GM12892 (cell line): ENCODE results near the gene SMOC2.

Experiments
- DNase-seq: peaks from one replicate; pipeline ENCODE4 v3.0.0; 2011; ENCODE audit not compliant: insufficient read length
- FAIRE-seq: peaks from 2 replicates; lab custom pipeline; 2011; peaks lifted over from hg19 to GRCh38; lab: Jason Lieb, UNC
- POLR2A ChIP-seq: IDR thresholded peaks from 2 replicates; pipeline ENCODE4 v1.6.1; 2011; ENCODE audit warnings: low read depth, low read length, control low read depth
- POLR2AphosphoS5 ChIP-seq: IDR thresholded peaks from 2 replicates; pipeline ENCODE4 v1.6.1; 2011; ENCODE audit warnings: low read depth, low read length, control low read depth
- TAF1 ChIP-seq: IDR thresholded peaks from 2 replicates; pipeline ENCODE4 v1.6.1; 2011; ENCODE audit warnings: low read depth, mild to moderate bottlenecking, control low read depth, low read length, borderline replicate concordance

SMOC2 gene

GRCh38 chr6:168479421-168479820, 38.4 kb downstream of the SMOC2 start:
- FAIRE-seq = no peak
- DNase-seq = no peak
- TF ChIP-seq TAF1 = no peak
- no peak for TF ChIP-seq POLR2A
- no peak for TF ChIP-seq POLR2AphosphoS5

- FAIRE-seq (no peak), DNase-seq (no peak)
- TF ChIP-seq TAF1 = no peak
Measured at GRCh38 chr6:168480481-168480880, 39.5 kb downstream of the SMOC2 start.

GRCh38 chr6:168485818-168486217, 44.8 kb downstream of the SMOC2 start:
- TF ChIP-seq TAF1 (no peak), POLR2A (no peak), POLR2AphosphoS5 (no peak)
- FAIRE-seq = no peak
- DNase-seq = no peak

- TF ChIP-seq TAF1 = no peak
- TF ChIP-seq POLR2A = no peak
- TF ChIP-seq POLR2AphosphoS5 = no peak
- no peak for FAIRE-seq
- no peak for DNase-seq
Measured at GRCh38 chr6:168490757-168491156, 49.8 kb downstream of the SMOC2 start.

GRCh38 chr6:168493976-168494375, 53.0 kb downstream of the SMOC2 start:
- TF ChIP-seq POLR2AphosphoS5 = no peak
- no peak for TF ChIP-seq POLR2A
- TF ChIP-seq TAF1 = no peak
- DNase-seq = no peak
- FAIRE-seq = no peak

- TF ChIP-seq POLR2A (no peak), TAF1 (no peak)
- FAIRE-seq = no peak
- no peak for DNase-seq
Measured at GRCh38 chr6:168494726-168495125, 53.7 kb downstream of the SMOC2 start.

GRCh38 chr6:168495133-168495532, 54.1 kb downstream of the SMOC2 start:
- DNase-seq = no peak
- TF ChIP-seq TAF1 (no peak), POLR2A (no peak), POLR2AphosphoS5 (no peak)
- no peak for FAIRE-seq

GRCh38 chr6:168495636-168496035, 54.7 kb downstream of the SMOC2 start:
- TF ChIP-seq POLR2A (no peak), TAF1 (no peak), POLR2AphosphoS5 (no peak)
- FAIRE-seq (no peak), DNase-seq (no peak)

GRCh38 chr6:168496139-168496996, 55.4 kb downstream of the SMOC2 start:
- TF ChIP-seq POLR2AphosphoS5 = no peak
- TF ChIP-seq TAF1 = no peak
- TF ChIP-seq POLR2A = no peak
- FAIRE-seq = no peak
- no peak for DNase-seq

- FAIRE-seq (no peak), DNase-seq (no peak)
- TF ChIP-seq POLR2AphosphoS5 (no peak), POLR2A (no peak), TAF1 (no peak)
Measured at GRCh38 chr6:168496997-168497331, 56.0 kb downstream of the SMOC2 start.

GRCh38 chr6:168497381-168497780, 56.4 kb downstream of the SMOC2 start:
- DNase-seq (no peak), FAIRE-seq (no peak)
- no peak for TF ChIP-seq TAF1
- TF ChIP-seq POLR2AphosphoS5 = no peak
- no peak for TF ChIP-seq POLR2A

GRCh38 chr6:168498161-168498843, 57.3 kb downstream of the SMOC2 start:
- TF ChIP-seq POLR2AphosphoS5 = no peak
- TF ChIP-seq TAF1 = no peak
- TF ChIP-seq POLR2A = no peak
- no peak for DNase-seq
- no peak for FAIRE-seq
